Measurements from ENCODE around the gene DNAH10. TPM values are rescaled to one million over a fixed set of nuclear protein-coding genes. Genes with fewer than 3 reads are reported as not detected.

The DNAH10 gene
- total and polyA plus RNA-seq, 2 of the 13 experiments (the other 11 are each of a cell fraction or from before 2014, with no cell fraction given) = 0.01 to 0.02 TPM

- TF ChIP-seq EEA1 (CRISPR knock-in tag; IDR thresholded peaks at IDR 0.05; ENCODE audit: borderline replicate concordance) (no peak), U2AF1 (optimal IDR thresholded peaks at IDR 0.05; ENCODE audit: low read depth, low read length) (no peak), FOXJ3 (CRISPR knock-in tag; IDR thresholded peaks at IDR 0.05; ENCODE audit: borderline replicate concordance) (no peak), NKX3-1 (CRISPR knock-in tag; IDR thresholded peaks at IDR 0.05) (no peak), ZNF296 (CRISPR knock-in tag; conservative IDR thresholded peaks at IDR 0.05) (no peak), SAFB2 (CRISPR knock-in tag; IDR thresholded peaks at IDR 0.05; ENCODE audit: borderline replicate concordance, low read depth) (no peak), PPARG (CRISPR knock-in tag; conservative IDR thresholded peaks at IDR 0.05) (no peak), YY1 (IDR thresholded peaks at IDR 0.05; ENCODE audit: insufficient read depth, insufficient replicate concordance, low read depth, low read length) (no peak), RXRA (CRISPR knock-in tag; IDR thresholded peaks at IDR 0.05) (no peak), AHR (CRISPR knock-in tag; IDR thresholded peaks at IDR 0.05) (no peak), SUZ12 (IDR thresholded peaks at IDR 0.05; ENCODE audit: low read depth, low read length) (no peak), AKNA (CRISPR knock-in tag; IDR thresholded peaks at IDR 0.05; ENCODE audit: borderline replicate concordance) (no peak), HOXA7 (CRISPR knock-in tag; IDR thresholded peaks at IDR 0.05) (no peak), KDM2A (CRISPR knock-in tag; IDR thresholded peaks at IDR 0.05; ENCODE audit: borderline replicate concordance, low read depth) (no peak), HINFP (CRISPR knock-in tag; IDR thresholded peaks at IDR 0.05; ENCODE audit: low read depth) (no peak)
- TF ChIP-seq, protein P1, sequence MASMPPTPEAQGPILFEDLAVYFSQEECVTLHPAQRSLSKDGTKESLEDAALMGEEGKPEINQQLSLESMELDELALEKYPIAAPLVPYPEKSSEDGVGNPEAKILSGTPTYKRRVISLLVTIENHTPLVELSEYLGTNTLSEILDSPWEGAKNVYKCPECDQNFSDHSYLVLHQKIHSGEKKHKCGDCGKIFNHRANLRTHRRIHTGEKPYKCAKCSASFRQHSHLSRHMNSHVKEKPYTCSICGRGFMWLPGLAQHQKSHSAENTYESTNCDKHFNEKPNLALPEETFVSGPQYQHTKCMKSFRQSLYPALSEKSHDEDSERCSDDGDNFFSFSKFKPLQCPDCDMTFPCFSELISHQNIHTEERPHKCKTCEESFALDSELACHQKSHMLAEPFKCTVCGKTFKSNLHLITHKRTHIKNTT (CRISPR knock-in tag; IDR thresholded peaks at IDR 0.05) = no peak
- TF ChIP-seq, protein P2, sequence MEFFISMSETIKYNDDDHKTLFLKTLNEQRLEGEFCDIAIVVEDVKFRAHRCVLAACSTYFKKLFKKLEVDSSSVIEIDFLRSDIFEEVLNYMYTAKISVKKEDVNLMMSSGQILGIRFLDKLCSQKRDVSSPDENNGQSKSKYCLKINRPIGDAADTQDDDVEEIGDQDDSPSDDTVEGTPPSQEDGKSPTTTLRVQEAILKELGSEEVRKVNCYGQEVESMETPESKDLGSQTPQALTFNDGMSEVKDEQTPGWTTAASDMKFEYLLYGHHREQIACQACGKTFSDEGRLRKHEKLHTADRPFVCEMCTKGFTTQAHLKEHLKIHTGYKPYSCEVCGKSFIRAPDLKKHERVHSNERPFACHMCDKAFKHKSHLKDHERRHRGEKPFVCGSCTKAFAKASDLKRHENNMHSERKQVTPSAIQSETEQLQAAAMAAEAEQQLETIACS (CRISPR knock-in tag; IDR thresholded peaks at IDR 0.05) = no peak
- TF ChIP-seq, protein P3, sequence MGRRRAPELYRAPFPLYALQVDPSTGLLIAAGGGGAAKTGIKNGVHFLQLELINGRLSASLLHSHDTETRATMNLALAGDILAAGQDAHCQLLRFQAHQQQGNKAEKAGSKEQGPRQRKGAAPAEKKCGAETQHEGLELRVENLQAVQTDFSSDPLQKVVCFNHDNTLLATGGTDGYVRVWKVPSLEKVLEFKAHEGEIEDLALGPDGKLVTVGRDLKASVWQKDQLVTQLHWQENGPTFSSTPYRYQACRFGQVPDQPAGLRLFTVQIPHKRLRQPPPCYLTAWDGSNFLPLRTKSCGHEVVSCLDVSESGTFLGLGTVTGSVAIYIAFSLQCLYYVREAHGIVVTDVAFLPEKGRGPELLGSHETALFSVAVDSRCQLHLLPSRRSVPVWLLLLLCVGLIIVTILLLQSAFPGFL (CRISPR knock-in tag; IDR thresholded peaks at IDR 0.05) = no peak
These were observed 187.7 kb downstream of the DNAH10 start (continued) for GRCh38 chr12:123949770-123950165.
